ENCODE results near the gene TRMT2A. TPM values are rescaled to one million over a fixed set of nuclear protein-coding genes. Genes with fewer than 3 reads are reported as not detected.

TRMT2A gene
- total and polyA plus RNA-seq, 2 of the 8 experiments (the other 6 are each of a cell fraction or from before 2014, with no cell fraction given), result 44.9 to 50.3 TPM

DNA sequence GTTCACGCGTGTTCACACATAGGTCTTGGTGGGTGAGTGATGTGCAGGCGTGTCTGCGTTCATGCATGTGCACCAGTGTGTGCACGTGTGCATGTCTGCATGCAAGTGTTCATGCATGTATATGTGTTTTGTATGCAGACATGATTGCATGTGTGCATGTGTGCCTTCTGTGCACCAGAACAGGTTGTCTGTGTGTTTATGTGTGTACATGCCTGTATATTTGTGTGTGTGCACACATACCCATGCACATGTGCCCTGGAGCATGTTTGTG is 19.5 kb upstream of the TRMT2A start (continued):
- TF ChIP-seq RBBP5 (IDR thresholded peaks at IDR 0.05; ENCODE audit: borderline replicate concordance, low read depth, low read length) (no peak), CBX8 (IDR thresholded peaks at IDR 0.05; ENCODE audit: borderline replicate concordance, low read depth, low read length) (no peak)
